K562 (cell line): ENCODE measurements around the gene EIF1. TPM values are rescaled to one million over a fixed set of nuclear protein-coding genes. Genes with fewer than 3 reads are reported as not detected.

Experiments used
- BCL6 ChIP-seq: fragments of 250-450 bp; sonication (Bioruptor Pico); IDR thresholded peaks from 2 replicates; pipeline ENCODE4 v1.4.0; 2020
- ELF1 ChIP-seq: fragments of 200-800 bp; sonication (Bioruptor generic); IDR thresholded peaks from 2 replicates; pipeline ENCODE4 v1.6.1; 2016; ENCODE audit warnings: missing genetic modification characterization, missing compliant biosample characterization
- MCM7 ChIP-seq, 2 experiments: fragments of 450-650 bp; IDR thresholded peaks; 2 replicates each; pipeline ENCODE4 v1.6.1; 2016 to 2018
- MEIS2 ChIP-seq: fragments of 450-650 bp; IDR thresholded peaks from 2 replicates; pipeline ENCODE4 v1.6.1; 2014; ENCODE audit warnings: mild to moderate bottlenecking; ENCODE audit not compliant: partially characterized antibody
- RBFOX2 ChIP-seq: fragments of 200-400 bp; formaldehyde crosslinking; IDR thresholded peaks from 2 replicates; pipeline ENCODE4 v1.6.1; 2017; ENCODE audit warnings: low read depth, mild to moderate bottlenecking, low read length, moderate library complexity
- RFX5 ChIP-seq: IDR thresholded peaks from 2 replicates; pipeline ENCODE4 v1.6.1; 2011; ENCODE audit warnings: low read depth, mild to moderate bottlenecking, improper control_type of control experiment, low read length
- SIN3B ChIP-seq: fragments of 450-650 bp; IDR thresholded peaks from 2 replicates; pipeline ENCODE4 v1.6.1; 2017; ENCODE audit warnings: low read depth, mild to moderate bottlenecking, moderate library complexity
- SMAD3 ChIP-seq: fragments of 450-650 bp; formaldehyde crosslinking; conservative IDR thresholded peaks from 2 replicates; pipeline ENCODE4 v1.4.0; 2020; ENCODE audit warnings: mild to moderate bottlenecking
- SNRNP70 ChIP-seq: fragments of 200-400 bp; formaldehyde crosslinking; optimal IDR thresholded peaks from 2 replicates; pipeline ENCODE3; 2017; ENCODE audit warnings: low read depth, low read length
- STAG1 ChIP-seq: sonication (generic); formaldehyde crosslinking; IDR thresholded peaks from 2 replicates; pipeline ENCODE4 v1.5.0; 2020; ENCODE audit warnings: missing genetic modification reagents, borderline replicate concordance
- TBL1XR1 ChIP-seq, 2 experiments: IDR thresholded peaks; 2 replicates each; pipeline ENCODE4 v1.6.1; 2012; ENCODE audit warnings: improper control_type of control experiment in 2 of 2, low read length in 2 of 2, mild to moderate bottlenecking in 1 of 2
- ZNF133 ChIP-seq: fragments of 250-450 bp; sonication (Bioruptor Pico); IDR thresholded peaks from 2 replicates; pipeline ENCODE4 v1.4.0; 2020; ENCODE audit warnings: mild to moderate bottlenecking
- ZNF668 ChIP-seq: fragments of 250-450 bp; sonication (Bioruptor Pico); IDR thresholded peaks from 2 replicates; pipeline ENCODE4 v1.8.0; 2022; ENCODE audit warnings: mild to moderate bottlenecking, inconsistent platforms
- ZNF695 ChIP-seq: fragments of 450-650 bp; formaldehyde crosslinking; IDR thresholded peaks from 2 replicates; pipeline ENCODE4 v1.4.0; 2020; ENCODE audit warnings: mild to moderate bottlenecking, moderate library complexity
- ZNF717 ChIP-seq: fragments of 250-450 bp; sonication (Bioruptor Pico); IDR thresholded peaks from 2 replicates; pipeline ENCODE4 v1.5.0; 2021
- polyA plus RNA-seq, 8 experiments: library from polyadenylated mRNA; depleted of rRNA in 4 of 8; stranded (reverse) in 5 of 8; unstranded in 3 of 8; fragments of >200 nt; fragmentation: Nextera tagmentation in 2 of 8; fragmentation: Illumina TruSeq in 1 of 8; extraction: Ambion mirVana in 2 of 8; extraction: Trizol in 1 of 8; gene quantifications; 2 replicates each; pipeline versions ENCODE4 v1.2.1 to v1.2.3, GENCODE V29; 2011 to 2014; ENCODE audit warnings: inconsistent platforms in 1 of 8, missing spikeins in 1 of 8
- total RNA-seq, 7 experiments: library from RNA; depleted of rRNA in 6 of 7; stranded (reverse); fragments of >200 nt in 6 of 7; fragmentation: Illumina TruSeq in 2 of 7; extraction: Trizol in 2 of 7; gene quantifications; 2 replicates each; pipeline versions ENCODE4 v1.2.1 to v1.2.3, GENCODE V29; 2011 to 2021; ENCODE audit warnings: low replicate concordance in 1 of 7
- TF ChIP-seq, protein P1 (sequence below): IDR thresholded peaks from 2 replicates; pipeline ENCODE4 v1.6.1; 2011; ENCODE audit not compliant: insufficient read length; ENCODE audit errors: extremely low read depth
- TF ChIP-seq, protein P2 (sequence below): fragments of 450-650 bp; IDR thresholded peaks from 2 replicates; pipeline ENCODE4 v1.6.1; 2017; ENCODE audit warnings: mild to moderate bottlenecking, moderate library complexity

Gene EIF1
- total and polyA plus RNA-seq, 9 of the 15 experiments (the other 6 are each of a cell fraction or from before 2014, with no cell fraction given) = 67.0 to 1,204 (median 320) TPM

DNA sequence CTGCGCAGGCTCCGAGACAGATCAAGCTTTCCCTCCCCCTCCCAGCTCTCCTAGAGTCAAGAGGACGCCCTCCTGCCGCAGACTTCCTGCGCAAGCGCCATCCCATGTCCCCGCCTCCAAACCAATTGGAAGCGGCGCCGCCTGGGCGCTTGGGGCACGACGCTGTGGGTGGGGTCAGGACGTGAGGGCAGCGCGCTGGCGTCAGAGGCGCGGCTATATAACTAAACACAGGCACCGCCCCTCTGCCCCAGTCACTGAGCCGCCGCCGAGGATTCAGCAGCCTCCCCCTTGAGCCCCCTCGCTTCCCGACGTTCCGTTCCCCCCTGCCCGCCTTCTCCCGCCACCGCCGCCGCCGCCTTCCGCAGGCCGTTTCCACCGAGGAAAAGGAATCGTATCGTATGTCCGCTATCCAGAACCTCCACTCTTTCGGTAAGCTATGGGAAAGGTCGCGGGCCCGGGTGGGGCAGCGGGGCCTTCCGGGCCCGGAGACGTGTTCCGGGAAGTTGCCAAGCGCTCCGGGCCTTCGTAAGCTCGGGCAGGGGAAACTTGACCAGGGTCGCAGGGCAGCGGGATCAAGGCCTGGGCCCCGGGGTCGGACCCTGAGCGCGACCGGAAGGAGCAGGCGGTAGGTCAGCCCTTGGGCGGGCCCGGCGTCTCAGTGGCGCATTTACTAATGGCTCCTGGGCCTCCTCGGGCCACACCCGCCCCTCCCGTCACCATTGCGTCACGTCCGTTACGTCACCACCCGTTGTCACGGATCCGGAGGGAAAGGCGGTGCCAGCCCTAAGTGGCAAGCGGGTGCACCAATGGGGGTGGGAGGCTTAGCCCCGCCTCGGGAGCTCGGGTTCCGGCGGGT, at the start of gene EIF1 (continued):
- TF ChIP-seq ELF1 (tag) (peak; percentile 78), BCL6 (CRISPR knock-in tag) (0 out of 2 replicates have a peak, but pooled peaks have one; percentile 27), SIN3B (peak; percentile 14; the same call in 1 of the 2 replicates), ZNF668 (CRISPR knock-in tag) (no peak), MEIS2 (peak; percentile 92), STAG1 (CRISPR knock-in tag) (no peak), ZNF695 (CRISPR knock-in tag) (no peak), MCM7 (IDR thresholded peaks at IDR 0.05) (no peak), RBFOX2 (peak; percentile 100), SMAD3 (CRISPR knock-in tag) (peak; percentile 90), ZNF717 (CRISPR knock-in tag) (peak; percentile 67; the same call in 1 of the 2 replicates), TBL1XR1 (IDR thresholded peaks at IDR 0.05; ENCODE audit: low read length in 2 of 2) (peak in 1 of 2 experiments; percentile 65; a peak in 2 of 4 replicates), SNRNP70 (no peak), ZNF133 (CRISPR knock-in tag) (0 out of 2 replicates have a peak, but pooled peaks have one; percentile 60), RFX5 (0 out of 2 replicates have a peak, but pooled peaks have one; percentile 46)
- TF ChIP-seq, protein P1, sequence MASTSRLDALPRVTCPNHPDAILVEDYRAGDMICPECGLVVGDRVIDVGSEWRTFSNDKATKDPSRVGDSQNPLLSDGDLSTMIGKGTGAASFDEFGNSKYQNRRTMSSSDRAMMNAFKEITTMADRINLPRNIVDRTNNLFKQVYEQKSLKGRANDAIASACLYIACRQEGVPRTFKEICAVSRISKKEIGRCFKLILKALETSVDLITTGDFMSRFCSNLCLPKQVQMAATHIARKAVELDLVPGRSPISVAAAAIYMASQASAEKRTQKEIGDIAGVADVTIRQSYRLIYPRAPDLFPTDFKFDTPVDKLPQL = peak; percentile 86
- TF ChIP-seq, protein P2, sequence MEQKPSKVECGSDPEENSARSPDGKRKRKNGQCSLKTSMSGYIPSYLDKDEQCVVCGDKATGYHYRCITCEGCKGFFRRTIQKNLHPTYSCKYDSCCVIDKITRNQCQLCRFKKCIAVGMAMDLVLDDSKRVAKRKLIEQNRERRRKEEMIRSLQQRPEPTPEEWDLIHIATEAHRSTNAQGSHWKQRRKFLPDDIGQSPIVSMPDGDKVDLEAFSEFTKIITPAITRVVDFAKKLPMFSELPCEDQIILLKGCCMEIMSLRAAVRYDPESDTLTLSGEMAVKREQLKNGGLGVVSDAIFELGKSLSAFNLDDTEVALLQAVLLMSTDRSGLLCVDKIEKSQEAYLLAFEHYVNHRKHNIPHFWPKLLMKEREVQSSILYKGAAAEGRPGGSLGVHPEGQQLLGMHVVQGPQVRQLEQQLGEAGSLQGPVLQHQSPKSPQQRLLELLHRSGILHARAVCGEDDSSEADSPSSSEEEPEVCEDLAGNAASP = no peak
